Thoracic aorta (tissue), 2 donors: ENCODE measurements around the gene SDK1. TPM values are rescaled to one million over a fixed set of nuclear protein-coding genes. Genes with fewer than 3 reads are reported as not detected.

Experiments used
- ATAC-seq: fragments of 150-250 bp; one replicate; pipeline ENCODE4 v1.8.0; 2017; ENCODE audit warnings: low read depth; ENCODE audit not compliant: insufficient number of reproducible peaks, low FRiP score
- DNase-seq: peaks from one replicate; pipeline ENCODE4 v3.0.0-alpha.2; 2020; ENCODE audit warnings: low spot score
- H3K27ac ChIP-seq, 2 donors: fragments of 200-600 bp; sonication (generic); 1 replicate in 1 of 2; 2 replicates in 1 of 2; pipeline ENCODE4 v1.5.1; 2016; ENCODE audit warnings: mild to moderate bottlenecking in 2 of 2, moderate library complexity in 2 of 2
- H3K27me3 ChIP-seq: fragments of 200-600 bp; sonication (generic); replicated peaks from 2 replicates; pipeline ENCODE4 v1.6.0; 2016; ENCODE audit warnings: mild to moderate bottlenecking; ENCODE audit not compliant: insufficient read depth
- H3K36me3 ChIP-seq: fragments of 200-600 bp; sonication (generic); one replicate; pipeline ENCODE4 v1.5.1; 2016
- H3K4me1 ChIP-seq, 2 donors: fragments of 200-600 bp; sonication (generic); 1 replicate in 1 of 2; 2 replicates in 1 of 2; pipeline versions ENCODE4 v1.5.1 to v1.6.0; 2016; ENCODE audit warnings: low read depth in 2 of 2, mild to moderate bottlenecking in 1 of 2; ENCODE audit not compliant: control insufficient read depth in 1 of 2
- H3K4me3 ChIP-seq: fragments of 200-600 bp; sonication (generic); 2 replicates; pipeline ENCODE4 v1.5.1; 2016; ENCODE audit warnings: mild to moderate bottlenecking
- H3K9me3 ChIP-seq: fragments of 200-600 bp; sonication (generic); 2 replicates; pipeline ENCODE4 v1.5.1; 2016
- total RNA-seq, 2 donors: library from RNA; depleted of rRNA; stranded (reverse); fragments of >200 nt; gene quantifications; one replicate each; pipeline versions ENCODE4 v1.1.0 to v1.2.3, GENCODE V29; 2016
- TF ChIP-seq, protein P1 (sequence below): fragments of 200-600 bp; sonication (generic); IDR thresholded peaks from one replicate; pipeline ENCODE4 v1.5.1; 2019; ENCODE audit warnings: antibody characterized with exemption

SDK1 gene
- total RNA-seq, 2 donors from 2014 or later = 27.5 to 29.2 TPM

DNA sequence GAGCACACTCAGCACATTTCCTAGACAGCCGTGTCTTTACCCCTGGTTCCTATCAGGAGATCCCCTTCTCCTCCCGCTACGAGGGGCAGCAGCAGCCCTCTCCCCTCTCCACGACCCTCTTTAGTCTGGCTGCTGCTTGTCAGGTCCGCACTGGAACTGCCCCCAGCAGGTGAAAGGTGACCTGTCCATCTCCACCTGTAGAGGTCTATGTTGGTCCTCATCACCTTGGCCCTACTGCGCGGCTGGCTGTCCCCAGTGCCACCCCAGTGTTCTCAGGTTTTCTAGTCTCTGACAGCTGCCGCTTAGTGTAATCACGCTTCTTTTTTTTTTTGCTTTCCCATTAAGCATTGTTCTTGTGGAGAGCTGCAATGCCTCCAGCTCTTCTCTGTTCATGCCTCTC is 545.7 kb downstream of the SDK1 start:
- no peak for DNase-seq
- TF ChIP-seq, protein P1, sequence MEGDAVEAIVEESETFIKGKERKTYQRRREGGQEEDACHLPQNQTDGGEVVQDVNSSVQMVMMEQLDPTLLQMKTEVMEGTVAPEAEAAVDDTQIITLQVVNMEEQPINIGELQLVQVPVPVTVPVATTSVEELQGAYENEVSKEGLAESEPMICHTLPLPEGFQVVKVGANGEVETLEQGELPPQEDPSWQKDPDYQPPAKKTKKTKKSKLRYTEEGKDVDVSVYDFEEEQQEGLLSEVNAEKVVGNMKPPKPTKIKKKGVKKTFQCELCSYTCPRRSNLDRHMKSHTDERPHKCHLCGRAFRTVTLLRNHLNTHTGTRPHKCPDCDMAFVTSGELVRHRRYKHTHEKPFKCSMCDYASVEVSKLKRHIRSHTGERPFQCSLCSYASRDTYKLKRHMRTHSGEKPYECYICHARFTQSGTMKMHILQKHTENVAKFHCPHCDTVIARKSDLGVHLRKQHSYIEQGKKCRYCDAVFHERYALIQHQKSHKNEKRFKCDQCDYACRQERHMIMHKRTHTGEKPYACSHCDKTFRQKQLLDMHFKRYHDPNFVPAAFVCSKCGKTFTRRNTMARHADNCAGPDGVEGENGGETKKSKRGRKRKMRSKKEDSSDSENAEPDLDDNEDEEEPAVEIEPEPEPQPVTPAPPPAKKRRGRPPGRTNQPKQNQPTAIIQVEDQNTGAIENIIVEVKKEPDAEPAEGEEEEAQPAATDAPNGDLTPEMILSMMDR = no peak
- Histone ChIP-seq H3K4me3 (no peak overlapping the region), H3K27ac (no peak overlapping the region), H3K4me1 (no peaks in the 10 kb centered on the region), H3K36me3 (no peaks in the 10 kb centered on the region), H3K9me3 (no peaks in the 10 kb centered on the region), H3K27me3 (no peaks in the 10 kb centered on the region)
- ATAC-seq = no peak

DNA sequence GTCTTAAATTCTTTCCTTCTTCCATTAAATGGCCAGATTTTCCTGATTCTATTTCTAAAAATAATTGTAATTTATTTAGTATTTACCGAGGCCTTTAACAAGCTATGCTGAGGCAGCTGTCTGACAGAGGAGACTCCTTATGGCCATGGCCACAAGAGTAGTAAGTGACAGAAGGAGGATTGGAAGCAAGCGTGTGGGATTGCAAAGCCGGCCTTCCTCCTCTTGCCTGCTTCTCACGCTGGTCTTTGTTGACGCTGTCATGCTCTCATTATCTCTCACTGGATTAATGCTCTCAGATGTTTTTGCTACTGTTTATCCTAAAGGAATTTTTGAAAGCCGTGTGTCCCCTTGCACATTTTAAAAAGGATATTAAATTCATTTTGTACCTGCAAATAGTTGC is 546.3 kb downstream of the SDK1 start:
- ATAC-seq (no peak), DNase-seq (no peak)
- Histone ChIP-seq H3K27me3 (no peaks in the 10 kb centered on the region), H3K4me1 (no peaks in the 10 kb centered on the region), H3K36me3 (no peaks in the 10 kb centered on the region), H3K9me3 (no peaks in the 10 kb centered on the region), H3K27ac (no peak overlapping the region), H3K4me3 (no peak overlapping the region)
- TF ChIP-seq, protein P1 = no peak

DNA sequence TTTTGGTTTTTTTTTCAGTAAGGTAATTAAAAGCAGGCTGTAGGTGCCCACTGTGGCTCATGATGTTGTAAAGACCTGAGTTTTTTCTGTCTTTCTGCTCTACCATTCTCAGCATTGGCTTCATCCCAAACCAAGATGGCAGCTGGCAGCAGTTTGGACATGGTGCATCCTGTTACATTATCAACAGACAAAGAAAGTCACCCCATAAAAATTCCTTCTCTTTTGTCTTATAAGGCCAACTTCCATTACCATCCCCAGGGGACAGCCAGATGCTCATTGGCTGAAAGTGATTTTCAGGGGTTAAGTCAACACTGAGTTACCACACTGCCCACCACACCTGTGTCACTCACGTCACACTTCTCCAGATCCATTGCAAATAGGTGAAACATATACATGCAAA is 558.4 kb downstream of the SDK1 start:
- no peaks in the 10 kb centered on the region for H3K36me3 ChIP-seq
- peaks cover 0 to 21% of the 10 kb centered on the region in 2 donors for H3K4me1 ChIP-seq
- no peak overlapping the region for H3K4me3 ChIP-seq
- H3K9me3 ChIP-seq = no peaks in the 10 kb centered on the region
- H3K27me3 ChIP-seq = no peaks in the 10 kb centered on the region
- H3K27ac ChIP-seq = no peak overlapping the region
- TF ChIP-seq, protein P1 = no peak
- no peak for ATAC-seq
- DNase-seq = no peak

DNA sequence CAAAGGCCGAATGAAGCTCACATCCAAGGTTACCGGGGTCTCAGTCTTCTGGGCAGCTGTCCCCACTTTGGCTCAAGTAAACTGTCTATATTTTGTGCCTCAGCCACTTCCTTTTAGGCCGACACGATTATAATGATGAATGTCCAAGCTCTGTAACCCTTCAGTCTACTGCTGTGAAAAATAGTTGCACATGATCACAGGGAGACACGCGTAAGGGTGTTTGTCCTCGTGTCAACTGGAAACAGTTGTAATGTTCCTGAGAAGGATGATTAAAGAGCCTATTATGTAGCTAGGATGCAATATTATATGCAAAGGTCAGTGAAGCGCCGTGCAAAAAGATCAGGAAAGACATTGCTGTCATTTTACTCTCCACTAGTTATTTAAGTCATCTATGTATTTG is 559.9 kb downstream of the SDK1 start:
- Histone ChIP-seq H3K4me1 (peaks cover 0 to 21% of the 10 kb centered on the region in 2 donors), H3K4me3 (no peak overlapping the region), H3K9me3 (no peaks in the 10 kb centered on the region), H3K27me3 (no peaks in the 10 kb centered on the region), H3K27ac (no peak overlapping the region), H3K36me3 (no peaks in the 10 kb centered on the region)
- TF ChIP-seq, protein P1 = no peak
- ATAC-seq = no peak
- no peak for DNase-seq

DNA sequence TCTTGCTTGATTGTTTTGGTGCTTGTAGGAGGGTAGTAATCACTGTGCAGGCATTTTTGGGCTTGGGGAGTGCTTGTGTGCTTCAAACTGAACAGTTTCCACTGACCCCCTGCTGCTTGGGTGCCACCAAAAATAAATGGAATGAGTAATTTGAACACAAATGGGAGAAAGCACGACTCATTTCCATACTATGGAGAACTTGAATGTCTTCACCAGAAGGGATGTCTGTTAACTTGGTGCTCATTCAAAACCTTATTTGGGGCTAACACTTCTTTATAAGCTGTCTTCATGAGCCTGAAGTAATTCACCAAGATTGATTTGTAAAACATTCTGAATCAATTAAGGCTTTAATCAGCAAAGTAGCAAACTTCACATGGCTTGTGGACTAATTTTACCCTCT is 560.3 kb downstream of the SDK1 start:
- no peak for ATAC-seq
- Histone ChIP-seq H3K4me1 (peaks cover 0 to 21% of the 10 kb centered on the region in 2 donors), H3K4me3 (peak overlapping the region; percentile 32), H3K27me3 (no peaks in the 10 kb centered on the region), H3K9me3 (no peaks in the 10 kb centered on the region), H3K27ac (peak overlapping the region in 1 of 2 donors; percentile 27), H3K36me3 (no peaks in the 10 kb centered on the region)
- TF ChIP-seq, protein P1 = no peak
- DNase-seq = no peak
